Measurements from ENCODE around the gene ZNF275.
"Not testable (repeated sequence)": the region's sequence is repeated elsewhere in the genome, so short reads cannot be mapped to it uniquely, and the experiment has no call there.

Gene ZNF275

GRCh38 chrX:153387987-153388721 is 54.2 kb downstream of the ZNF275 start:
- no peak for DNase-seq (ENCODE audit: low read depth)

DNA sequence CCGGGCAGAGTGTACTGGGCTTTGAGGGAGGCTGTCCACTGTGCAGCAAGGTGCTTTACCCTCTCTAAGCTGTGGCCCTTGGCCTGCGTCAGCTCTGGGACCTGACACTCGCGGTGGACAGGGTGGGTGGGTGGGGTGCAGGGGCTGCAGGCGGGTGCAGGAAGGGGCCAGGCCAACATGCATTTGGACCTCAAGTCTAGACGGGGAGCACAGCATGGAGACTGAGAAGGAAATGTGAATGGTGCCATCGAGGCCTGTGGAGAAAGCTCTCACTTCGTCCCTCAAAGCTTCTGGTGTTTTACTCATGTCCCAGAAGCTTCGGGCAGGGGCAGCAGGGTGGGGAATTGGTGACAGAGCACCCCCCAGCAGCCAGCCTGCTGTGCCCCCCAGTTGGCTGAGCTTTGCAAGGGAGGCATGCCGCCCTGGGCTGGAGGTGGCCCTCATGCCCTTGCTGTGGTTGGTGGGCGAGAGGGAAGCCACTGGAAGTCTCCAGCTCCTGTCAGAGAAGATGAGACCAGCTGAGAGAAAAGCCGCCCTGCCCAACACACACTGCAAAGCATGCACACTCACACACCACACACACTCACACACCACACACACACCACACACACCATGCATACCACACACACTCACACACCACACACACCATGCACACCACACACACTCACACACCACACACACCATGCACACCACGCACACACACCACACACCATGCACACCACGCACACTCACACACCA is 54.9 kb downstream of the ZNF275 start:
- DNase-seq (ENCODE audit: low read depth), result no peak

DNA sequence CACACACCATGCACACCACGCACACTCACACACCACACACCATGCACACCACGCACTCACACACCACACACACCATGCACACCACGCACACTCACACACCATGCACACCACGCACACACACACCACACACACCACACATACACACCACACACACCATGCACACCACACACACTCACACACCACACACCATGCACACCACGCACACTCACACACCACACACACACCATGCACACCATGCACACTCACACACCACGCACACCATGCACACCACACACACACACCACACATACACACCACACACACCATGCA is 55.5 kb downstream of the ZNF275 start:
- not testable (repeated sequence) for DNase-seq (ENCODE audit: low read depth)

DNA sequence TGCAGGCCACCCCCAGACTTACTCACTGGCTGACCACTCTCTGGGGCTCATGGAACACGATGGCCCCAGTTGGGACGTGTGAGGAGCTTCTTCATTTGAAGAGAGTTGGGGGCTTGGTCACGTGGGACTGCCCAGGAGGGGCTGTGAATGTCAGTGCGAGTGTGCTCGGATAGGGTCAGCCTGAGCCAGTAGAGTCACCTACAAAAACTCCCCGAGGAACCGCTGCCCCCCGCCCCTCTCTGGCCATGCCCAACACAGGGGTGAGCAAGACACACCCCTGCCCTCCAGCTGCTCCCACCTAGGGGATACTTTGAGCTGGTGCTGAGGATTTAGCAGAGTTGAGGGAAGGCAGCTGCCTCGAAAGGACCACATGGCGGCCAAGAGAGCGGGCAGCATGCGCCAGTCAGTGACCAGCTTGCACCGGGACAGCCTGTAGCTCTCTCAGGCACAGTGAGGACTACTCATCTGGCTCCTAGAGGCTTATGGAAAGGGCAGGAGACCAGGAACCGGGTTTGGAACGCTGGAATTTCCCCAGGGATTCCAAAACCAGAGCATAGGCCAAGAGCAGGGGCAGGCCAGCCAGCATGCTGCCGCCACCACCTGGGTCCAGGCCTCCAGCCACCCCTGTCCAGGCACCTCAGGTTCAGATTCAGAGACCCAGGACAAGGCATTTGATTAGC is 58.8 kb downstream of the ZNF275 start:
- DNase-seq (ENCODE audit: low read depth), result no peak

GRCh38 chrX:153394612-153395011 is 60.7 kb downstream of the ZNF275 start:
- DNase-seq (ENCODE audit: low read depth), result no peak

- DNase-seq (ENCODE audit: low read depth), result no peak
Observed at GRCh38 chrX:153395613-153396319, 61.8 kb downstream of the ZNF275 start.

GRCh38 chrX:153396320-153397195 is 62.6 kb downstream of the ZNF275 start:
- no peak for DNase-seq (ENCODE audit: low read depth)

DNA sequence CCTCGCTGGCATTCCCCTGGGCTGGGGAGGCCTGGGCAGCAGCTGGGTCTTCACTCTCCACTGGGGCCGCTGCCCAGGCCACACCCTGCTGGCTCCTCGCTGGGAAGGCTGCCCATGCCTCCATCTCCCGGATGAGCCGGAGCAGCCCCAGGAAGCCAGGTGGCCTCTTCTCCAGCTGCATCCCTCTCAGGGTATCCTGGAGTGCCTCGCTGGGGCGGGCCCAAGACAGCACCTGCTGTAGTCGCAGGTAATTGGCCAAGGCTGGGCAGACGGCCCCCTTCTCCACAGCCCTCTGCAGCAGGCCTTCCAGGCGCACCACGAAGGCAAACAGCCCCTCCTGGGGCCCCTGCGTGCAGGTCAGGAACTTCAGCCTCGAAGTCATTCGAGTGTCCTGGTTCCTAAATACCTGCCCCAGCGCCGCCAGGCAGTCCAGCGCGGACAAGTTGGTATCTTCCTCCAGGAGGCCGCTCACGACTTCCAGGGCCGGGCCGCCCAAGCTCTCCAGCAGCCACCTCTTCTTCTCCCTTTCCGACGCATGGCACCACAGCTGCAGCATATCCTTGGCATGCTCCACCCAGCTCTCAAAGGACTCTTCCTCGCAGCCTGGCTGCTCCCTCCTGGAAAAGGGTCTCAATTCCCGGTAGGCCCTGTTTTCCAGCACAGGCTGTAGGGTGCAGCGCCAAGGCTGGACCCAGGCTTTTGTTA is 63.5 kb downstream of the ZNF275 start:
- no peak for DNase-seq (ENCODE audit: low read depth)

GRCh38 chrX:153398275-153398960 is 64.5 kb downstream of the ZNF275 start:
- no peak for DNase-seq (ENCODE audit: low read depth)

DNA sequence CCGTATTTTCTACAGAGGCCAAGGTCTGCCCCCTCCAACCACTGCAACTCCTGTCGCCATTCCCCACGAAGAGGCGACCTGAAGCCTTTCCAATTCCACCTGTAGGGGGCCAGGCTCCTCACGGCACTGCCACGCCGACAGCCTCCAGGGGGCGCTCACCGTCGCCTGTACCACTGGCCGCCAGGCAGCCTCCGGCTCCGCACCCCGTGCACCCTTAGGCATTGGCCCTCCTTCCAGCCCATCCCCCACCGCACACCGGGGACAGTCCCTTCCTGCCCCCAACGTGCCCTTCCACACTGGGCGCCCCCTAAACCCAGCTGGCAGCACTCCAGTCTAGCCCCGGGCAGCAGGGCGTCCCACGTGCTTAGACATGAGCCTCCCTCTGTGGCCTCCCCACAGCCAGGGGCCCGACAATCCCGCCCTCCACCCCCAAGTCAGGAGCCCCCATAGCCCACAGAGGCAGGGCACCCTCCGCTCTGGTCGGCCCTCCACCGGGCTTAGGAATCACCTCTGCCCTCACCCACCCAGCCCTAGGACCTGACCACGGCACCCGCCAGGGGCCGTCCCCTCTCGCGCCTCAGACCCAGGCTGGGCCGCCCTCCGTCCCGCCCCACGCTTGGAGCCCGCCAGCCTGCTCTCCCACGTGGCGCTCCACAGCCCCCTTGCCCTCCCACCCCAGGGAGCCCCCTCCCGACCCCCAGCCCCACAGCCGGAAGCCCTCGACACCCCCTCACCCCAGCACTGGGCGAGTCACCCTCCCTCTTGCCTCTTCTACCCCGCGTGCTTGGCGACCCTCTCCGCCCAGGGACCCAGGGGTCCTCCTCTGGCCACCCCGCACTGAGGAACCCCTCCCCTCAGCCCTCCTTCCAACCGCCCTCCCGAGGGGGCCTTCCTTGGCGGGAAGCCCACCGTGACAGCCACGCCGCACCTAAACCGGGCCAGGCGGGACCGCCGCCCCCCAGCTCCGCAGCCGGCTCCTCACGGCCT is 66.5 kb downstream of the ZNF275 start:
- DNase-seq (ENCODE audit: low read depth), result peak; percentile 20

DNA sequence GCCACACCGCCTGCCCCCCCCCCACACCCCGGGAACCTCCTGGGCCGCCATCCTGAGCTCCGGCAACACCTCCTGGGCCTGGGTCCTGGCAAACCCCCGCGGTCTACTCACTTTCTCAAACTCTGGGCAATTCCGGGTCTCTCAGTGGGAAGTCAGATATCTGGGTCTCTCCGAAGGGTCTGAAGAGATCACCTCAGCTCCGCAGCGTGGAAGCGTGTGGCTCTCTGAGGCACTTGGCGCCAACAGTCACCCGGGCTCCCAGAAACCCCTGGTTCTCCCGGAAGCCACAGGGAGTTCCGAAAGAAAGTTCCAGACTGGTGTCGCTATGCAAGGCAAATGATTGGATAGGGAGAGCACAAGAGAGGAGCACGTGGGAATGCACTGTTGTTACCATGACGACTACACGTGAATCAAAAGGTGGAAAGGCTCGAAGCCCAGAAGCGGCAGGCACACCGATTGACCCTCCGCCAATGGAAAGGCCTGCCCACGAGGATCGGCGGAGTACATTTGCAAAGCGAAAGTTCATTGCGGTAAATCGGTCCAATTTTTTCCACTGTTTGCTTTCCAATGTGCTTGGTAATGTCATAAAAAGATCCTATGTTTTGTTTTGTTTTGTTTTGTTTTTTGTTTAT is 67.3 kb downstream of the ZNF275 start, which contains the start of gene PNMA6E:
Gene PNMA6E (minus strand): TSS at position 218 of the 632 bp plus-strand sequence. CDS start 2,501 bp downstream, outside the sequence.
- no peak for DNase-seq (ENCODE audit: low read depth)

Measured in activated T-helper 1 cell treated with Interleukin-2 at 50 U/mL for 16 hours (primary cell).